ENCODE measurements around the gene RAB43.

DNA sequence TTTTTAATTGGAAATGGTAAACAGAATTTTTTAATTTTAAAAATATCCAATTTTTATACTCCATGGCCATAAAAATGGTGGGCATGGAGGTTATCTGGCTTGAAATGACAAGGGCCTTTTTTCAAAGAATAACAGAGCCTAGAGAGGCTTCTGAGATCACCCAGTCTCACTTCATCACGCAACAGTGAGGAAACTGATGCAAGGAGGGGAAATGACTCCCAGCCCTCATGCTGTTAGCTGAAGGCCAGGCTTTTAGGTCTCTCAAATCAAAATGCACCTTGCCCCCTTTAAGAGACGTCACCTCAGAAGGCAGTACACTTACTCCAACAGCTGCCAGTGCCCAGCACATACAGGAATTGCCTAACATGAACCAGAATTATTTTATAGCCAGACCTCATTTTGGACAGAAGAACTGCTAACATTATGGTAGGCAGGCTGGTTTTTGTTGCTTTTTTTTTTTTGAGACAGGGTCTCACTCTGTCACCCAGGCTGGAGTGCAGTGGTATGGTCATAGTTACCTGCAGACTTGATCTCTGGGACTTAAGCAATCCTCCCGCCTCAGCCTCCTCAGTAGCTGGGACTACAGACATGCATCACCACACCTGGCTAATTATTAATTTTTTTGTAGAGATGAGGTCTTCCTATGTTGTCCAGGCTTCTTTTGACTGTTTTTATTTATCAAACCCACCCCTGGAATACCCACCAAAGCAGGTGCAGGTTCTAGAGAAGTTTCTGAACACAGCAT, 9.1 kb downstream of the RAB43 start:
- TF ChIP-seq, protein P1, sequence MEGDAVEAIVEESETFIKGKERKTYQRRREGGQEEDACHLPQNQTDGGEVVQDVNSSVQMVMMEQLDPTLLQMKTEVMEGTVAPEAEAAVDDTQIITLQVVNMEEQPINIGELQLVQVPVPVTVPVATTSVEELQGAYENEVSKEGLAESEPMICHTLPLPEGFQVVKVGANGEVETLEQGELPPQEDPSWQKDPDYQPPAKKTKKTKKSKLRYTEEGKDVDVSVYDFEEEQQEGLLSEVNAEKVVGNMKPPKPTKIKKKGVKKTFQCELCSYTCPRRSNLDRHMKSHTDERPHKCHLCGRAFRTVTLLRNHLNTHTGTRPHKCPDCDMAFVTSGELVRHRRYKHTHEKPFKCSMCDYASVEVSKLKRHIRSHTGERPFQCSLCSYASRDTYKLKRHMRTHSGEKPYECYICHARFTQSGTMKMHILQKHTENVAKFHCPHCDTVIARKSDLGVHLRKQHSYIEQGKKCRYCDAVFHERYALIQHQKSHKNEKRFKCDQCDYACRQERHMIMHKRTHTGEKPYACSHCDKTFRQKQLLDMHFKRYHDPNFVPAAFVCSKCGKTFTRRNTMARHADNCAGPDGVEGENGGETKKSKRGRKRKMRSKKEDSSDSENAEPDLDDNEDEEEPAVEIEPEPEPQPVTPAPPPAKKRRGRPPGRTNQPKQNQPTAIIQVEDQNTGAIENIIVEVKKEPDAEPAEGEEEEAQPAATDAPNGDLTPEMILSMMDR (conservative IDR thresholded peaks at IDR 0.05; ENCODE audit: low read length), result no peak
- TF ChIP-seq EZH2phosphoT487 (IDR thresholded peaks at IDR 0.05; ENCODE audit: borderline replicate concordance, low read depth, low read length), result no peak
